ENCODE data around the gene CFAP251.

CFAP251 gene

GRCh38 chr12:122049827-122050226 is 131.4 kb downstream of the CFAP251 start:
- in situ Hi-C loops (cut with MboI; ENCODE audit: low sequenced_read_pairs): loop anchor here (10.0 kb wide), 1 partner anchor 75 kb away; no protein-coding TSS in a partner anchor

- in situ Hi-C loops (cut with MboI; ENCODE audit: low sequenced_read_pairs): loop anchor here (10.0 kb wide), 1 partner anchor 74 kb away; no protein-coding TSS in a partner anchor
Measured at GRCh38 chr12:122050706-122051105, 132.3 kb downstream of the CFAP251 start.

GRCh38 chr12:122051231-122051876 is 133.0 kb downstream of the CFAP251 start:
- in situ Hi-C loops (cut with MboI; ENCODE audit: low sequenced_read_pairs): loop anchor here (10.0 kb wide), 1 partner anchor 73 kb away; no protein-coding TSS in a partner anchor

GRCh38 chr12:122052285-122052684 is 133.9 kb downstream of the CFAP251 start:
- in situ Hi-C loops (cut with MboI; ENCODE audit: low sequenced_read_pairs): loop anchor here (10.0 kb wide), 1 partner anchor 73 kb away; no protein-coding TSS in a partner anchor
